Sigmoid colon (tissue), 7 donors: ENCODE results near the gene F2. TPM values are rescaled to one million over a fixed set of nuclear protein-coding genes. Genes with fewer than 3 reads are reported as not detected.
"Not testable (repeated sequence)": the region's sequence is repeated elsewhere in the genome, so short reads cannot be mapped to it uniquely, and the experiment has no call there.

Experiments used
- DNase-seq: peaks from one replicate; pipeline ENCODE4 v3.0.0-alpha.2; 2019
- H3K27ac ChIP-seq, 4 donors: fragments of 200-600 bp; sonication (generic); one replicate each; pipeline ENCODE4 v1.5.1; 2016 to 2019; ENCODE audit warnings: mild to moderate bottlenecking in 1 of 4
- H3K27me3 ChIP-seq, 3 donors: fragments of 200-600 bp; sonication (generic); one replicate each; pipeline ENCODE4 v1.5.1; 2019; ENCODE audit warnings: mild to moderate bottlenecking in 1 of 3
- H3K36me3 ChIP-seq, 4 donors: fragments of 200-600 bp; sonication (generic); one replicate each; pipeline ENCODE4 v1.5.1; 2016 to 2019
- H3K4me1 ChIP-seq, 4 donors: fragments of 200-600 bp; sonication (generic); one replicate each; pipeline ENCODE4 v1.5.1; 2017 to 2019
- H3K4me3 ChIP-seq, 4 donors: fragments of 200-600 bp; sonication (generic); one replicate each; pipeline ENCODE4 v1.5.1; 2017 to 2019; ENCODE audit warnings: mild to moderate bottlenecking in 2 of 4, moderate library complexity in 1 of 4
- H3K9me3 ChIP-seq, 4 donors: fragments of 200-600 bp in 3 of 4; sonication (generic) in 3 of 4; one replicate each; pipeline versions ENCODE4 v1.5.1 to v1.6.1; 2013 to 2019
- CTCF ChIP-seq, 4 experiments: fragments of 450-650 bp in 3 of 4; fragments of 200-600 bp in 1 of 4; IDR thresholded peaks; one replicate each; pipeline ENCODE4 v1.5.1; 2016 to 2019; ENCODE audit warnings: antibody characterized with exemption in 4 of 4, mild to moderate bottlenecking in 3 of 4, moderate library complexity in 2 of 4
- EP300 ChIP-seq, 4 donors: sonication (generic); formaldehyde crosslinking; IDR thresholded peaks; one replicate each; pipeline ENCODE4 v1.6.1; 2017; ENCODE audit warnings: antibody characterized with exemption in 4 of 4
- POLR2A ChIP-seq, 2 donors: fragments of 450-650 bp; IDR thresholded peaks; one replicate each; pipeline ENCODE4 v1.6.1; 2016; ENCODE audit warnings: antibody characterized with exemption in 2 of 2, mild to moderate bottlenecking in 2 of 2, moderate library complexity in 2 of 2
- POLR2AphosphoS5 ChIP-seq, 4 donors: sonication (generic); formaldehyde crosslinking; IDR thresholded peaks; one replicate each; pipeline ENCODE4 v1.6.1; 2017; ENCODE audit warnings: antibody characterized with exemption in 4 of 4
- WGBS, 2 donors: extraction: QIAGEN DNeasy Blood & Tissue Kit; methylation state at CpG; one replicate each; pipeline ENCODE4 v1.1.7; 2013; 5-methylcytosine and 5-hydroxymethylcytosine counted together
- intact Hi-C: fragments of 100-400 bp; cut with DNase I; formaldehyde crosslinking; loops from one replicate; pipeline ENCODE4 v1.15.1; 2023
- polyA plus RNA-seq, 3 donors: library from polyadenylated mRNA; stranded (reverse); fragments of 200-250 nt; gene quantifications; one replicate each; pipeline ENCODE4 v1.2.3, GENCODE V29; 2013
- total RNA-seq, 4 donors: library from RNA; depleted of rRNA; stranded (reverse); fragments of >200 nt; gene quantifications; one replicate each; pipeline ENCODE4 v1.1.0, GENCODE V29; 2016
- donor health status: healthy with polysubstance abuse.
- donor health status: Bipolar disorder and iron deficiency.
- donor health status: healthy.

Gene F2
- total and polyA plus RNA-seq, 7 donors, result 0.13 to 0.46 (median 0.28) TPM; not detected in 4

DNA sequence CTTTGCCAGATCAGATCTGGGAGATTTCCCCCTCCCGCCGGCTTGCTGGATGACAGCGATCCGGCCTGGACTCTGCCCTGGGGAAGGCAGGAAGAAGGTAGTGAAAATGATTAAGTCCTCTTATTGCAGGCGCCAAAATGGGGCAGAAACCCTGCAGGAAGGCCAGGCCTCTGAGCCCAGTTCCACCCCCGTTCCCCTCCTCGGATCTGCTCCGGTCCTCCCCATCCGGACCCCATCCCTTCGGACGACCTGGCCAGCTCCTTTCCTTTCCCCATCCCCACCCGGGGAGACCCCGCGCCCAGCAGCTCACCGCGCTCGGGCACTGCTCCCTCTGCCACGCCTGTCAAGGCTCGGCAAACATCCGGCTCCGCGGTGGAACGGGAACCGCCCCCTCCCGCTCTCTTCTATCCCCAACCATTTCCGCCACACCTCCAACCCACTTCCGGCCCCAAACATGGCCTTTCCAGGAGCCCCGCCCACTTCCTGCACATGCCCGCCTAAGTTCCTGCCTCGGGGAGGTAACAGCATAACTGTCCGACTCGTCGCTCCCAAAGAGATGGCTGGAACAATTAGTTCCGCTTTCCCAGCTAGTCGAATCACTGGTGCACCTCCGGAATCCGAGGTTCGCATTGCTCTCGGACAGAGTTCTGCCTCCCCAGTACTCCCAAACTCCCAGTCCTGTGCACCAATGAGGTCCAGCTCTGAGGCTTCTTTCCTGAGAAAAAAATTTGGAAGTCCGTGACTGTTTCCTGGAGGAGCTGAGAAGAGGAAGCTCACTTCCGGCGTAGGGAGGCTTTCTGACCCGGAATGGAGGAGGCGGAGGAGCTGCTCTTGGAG is 18.6 kb upstream of the F2 start, which contains the start of the genes ARHGAP1 and ZNF408:
Gene ARHGAP1, minus strand, starts transcription at position 379 of the 837 bp plus-strand sequence. CDS start 4,512 bp downstream, outside the sequence.
Gene ZNF408, plus strand, starts transcription at position 791 of the 837 bp plus-strand sequence. Its CDS starts 17 bp downstream, at position 808.
- whole genome bisulfite sequencing, 2 donors, result 1% methylated on average over 44 of the region's 44 CpGs
- peak within 1 kb of the TSS; percentile 88 to 94 (median 92) for H3K4me3 ChIP-seq
- no peaks in the 10 kb centered on the region for H3K27me3 ChIP-seq
- peaks cover 22 to 41% (median 31%) of the 10 kb centered on the region in 4 donors for H3K36me3 ChIP-seq
- DNase-seq, result peak; percentile 99
- peaks cover 2 to 65% (median 60%) of the 10 kb centered on the region in 4 donors for H3K4me1 ChIP-seq
- TF ChIP-seq POLR2AphosphoS5 (IDR thresholded peaks at IDR 0.05) (peak; percentile 67 to 92 (median 88)), POLR2A (IDR thresholded peaks at IDR 0.05) (peak; percentile 70 to 87), CTCF (IDR thresholded peaks at IDR 0.05) (no peak), EP300 (IDR thresholded peaks at IDR 0.05) (no peak)
- intact Hi-C loops, result no loop called here
- peak within 1 kb of the TSS; percentile 89 to 96 (median 90) for H3K27ac ChIP-seq
- H3K9me3 ChIP-seq, result no peaks in the 10 kb centered on the region

DNA sequence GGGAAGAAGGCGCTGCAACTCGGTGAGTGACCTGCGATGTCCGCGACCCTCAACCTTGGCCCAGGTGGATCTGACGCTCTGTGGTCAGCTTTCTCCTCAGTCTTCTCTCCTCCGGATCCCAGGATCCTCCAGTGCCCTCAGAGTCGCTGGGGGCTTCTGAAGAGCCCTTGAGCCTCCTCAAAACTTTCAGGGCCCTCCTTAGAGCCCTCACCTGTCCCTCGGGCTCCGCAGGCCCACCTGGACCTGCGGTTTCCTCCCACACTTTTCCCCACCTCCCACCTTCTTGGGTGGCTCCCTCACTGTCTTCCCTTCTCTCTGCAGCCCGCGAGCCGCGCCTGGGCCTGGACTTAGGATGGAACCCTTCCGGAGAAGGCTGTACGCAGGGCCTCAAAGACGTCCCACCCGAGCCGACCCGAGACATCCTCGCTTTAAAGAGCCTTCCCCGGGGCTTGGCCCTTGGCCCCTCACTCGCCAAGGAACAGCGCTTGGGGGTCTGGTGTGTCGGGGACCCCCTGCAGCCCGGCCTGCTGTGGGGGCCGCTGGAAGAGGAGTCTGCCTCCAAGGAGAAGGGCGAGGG is 17.8 kb upstream of the F2 start:
- Histone ChIP-seq H3K4me1 (peaks cover 2 to 58% (median 54%) of the 10 kb centered on the region in 4 donors), H3K4me3 (peak overlapping the region; percentile 88 to 94 (median 92)), H3K27me3 (no peaks in the 10 kb centered on the region), H3K36me3 (peaks cover 28 to 43% (median 31%) of the 10 kb centered on the region in 4 donors), H3K27ac (peak overlapping the region; percentile 89 to 96 (median 90)), H3K9me3 (no peaks in the 10 kb centered on the region)
- WGBS, 2 donors, result 1 to 2% methylated on average over 29 of the region's 29 CpGs
- no peak for DNase-seq
- no peak for TF ChIP-seq CTCF (IDR thresholded peaks at IDR 0.05)
- intact Hi-C loops, result no loop called here

DNA sequence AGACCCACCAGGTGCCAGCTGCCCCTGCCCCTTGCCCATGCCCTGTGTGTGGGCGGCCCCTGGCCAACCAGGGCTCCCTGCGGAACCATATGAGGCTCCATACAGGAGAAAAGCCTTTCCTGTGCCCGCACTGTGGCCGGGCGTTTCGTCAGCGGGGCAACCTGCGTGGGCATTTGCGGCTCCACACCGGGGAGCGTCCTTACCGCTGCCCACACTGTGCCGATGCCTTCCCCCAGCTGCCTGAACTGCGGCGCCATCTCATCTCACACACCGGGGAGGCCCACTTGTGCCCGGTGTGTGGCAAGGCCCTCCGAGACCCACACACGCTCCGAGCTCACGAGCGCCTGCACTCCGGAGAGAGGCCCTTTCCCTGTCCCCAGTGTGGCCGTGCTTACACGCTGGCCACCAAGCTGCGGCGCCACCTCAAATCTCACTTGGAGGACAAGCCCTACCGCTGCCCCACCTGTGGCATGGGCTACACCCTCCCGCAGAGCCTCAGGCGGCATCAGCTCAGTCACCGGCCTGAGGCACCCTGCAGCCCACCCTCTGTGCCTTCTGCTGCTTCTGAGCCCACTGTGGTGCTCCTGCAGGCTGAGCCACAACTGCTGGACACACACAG is 13.8 kb upstream of the F2 start:
- no peak for DNase-seq
- TF ChIP-seq EP300 (IDR thresholded peaks at IDR 0.05) (no peak), POLR2AphosphoS5 (IDR thresholded peaks at IDR 0.05) (no peak), POLR2A (IDR thresholded peaks at IDR 0.05) (no peak)
- no peak overlapping the region for H3K4me3 ChIP-seq
- 97 to 98% methylated on average over 31 of the region's 31 CpGs for WGBS, 2 donors
- intact Hi-C loops, result no loop called here
- peaks cover 28 to 64% (median 36%) of the 10 kb centered on the region in 4 donors for H3K36me3 ChIP-seq
- H3K9me3 ChIP-seq, result no peaks in the 10 kb centered on the region
- H3K27ac ChIP-seq, result no peak overlapping the region
- peaks cover 2 to 20% (median 16%) of the 10 kb centered on the region in 4 donors for H3K4me1 ChIP-seq
- H3K27me3 ChIP-seq, result no peaks in the 10 kb centered on the region

DNA sequence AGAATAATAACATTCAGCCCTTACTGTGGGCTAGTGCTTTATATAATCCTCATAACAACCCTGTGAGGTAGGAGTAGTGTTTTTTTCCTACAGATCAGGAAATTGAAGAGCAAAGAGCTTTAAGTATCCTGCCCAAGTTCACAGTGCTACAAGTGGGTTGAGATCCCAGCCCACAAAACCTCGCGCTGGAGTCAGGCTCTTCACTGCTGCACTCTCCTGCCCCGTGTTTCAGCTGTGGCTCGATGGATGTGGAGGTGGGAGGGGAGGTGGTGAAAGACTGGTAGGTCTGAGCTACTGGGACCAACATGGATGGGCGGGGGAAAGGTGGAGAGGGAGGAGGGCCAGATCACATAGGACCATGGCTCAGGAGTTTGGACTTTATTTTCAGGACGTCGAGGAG is 12.1 kb upstream of the F2 start:
- H3K36me3 ChIP-seq, result peaks cover 28 to 64% (median 36%) of the 10 kb centered on the region in 4 donors
- intact Hi-C loops, result no loop called here

GRCh38 chr11:46709351-46709750 is 9.7 kb upstream of the F2 start:
- H3K9me3 ChIP-seq, intact Hi-C loops, H3K4me3 ChIP-seq, H3K27ac ChIP-seq, DNase-seq, H3K27me3 ChIP-seq: not testable (repeated sequence)
- Histone ChIP-seq H3K36me3 (peaks cover 15 to 40% (median 23%) of the 10 kb centered on the region in 4 donors), H3K4me1 (peaks cover 0 to 11% (median 0%) of the 10 kb centered on the region in 4 donors)
- 91 to 94% methylated on average over 9 of the region's 9 CpGs for WGBS, 2 donors

More for the DNA sequence above, 12.1 kb upstream of the F2 start:
- WGBS, 2 donors, result 92 to 93% methylated on average over 7 of the region's 7 CpGs
- TF ChIP-seq CTCF (IDR thresholded peaks at IDR 0.05), result no peak
- TF ChIP-seq POLR2A (IDR thresholded peaks at IDR 0.05), result no peak
- no peak for TF ChIP-seq POLR2AphosphoS5 (IDR thresholded peaks at IDR 0.05)
- TF ChIP-seq EP300 (IDR thresholded peaks at IDR 0.05), result no peak
- H3K27ac ChIP-seq, result no peak overlapping the region
- H3K9me3 ChIP-seq, result no peaks in the 10 kb centered on the region
- DNase-seq, result no peak
- no peaks in the 10 kb centered on the region for H3K27me3 ChIP-seq
- peaks cover 0 to 22% (median 10%) of the 10 kb centered on the region in 4 donors for H3K4me1 ChIP-seq
- H3K4me3 ChIP-seq, result no peak overlapping the region
